GM18520 (cell line): ENCODE results near the gene MIER1.
"Not testable (repeated sequence)": the region's sequence is repeated elsewhere in the genome, so short reads cannot be mapped to it uniquely, and the experiment has no call there.

ENCODE experiments used
- ATAC-seq: cut with Tn5 transposase; IDR thresholded peaks from one replicate; pipeline ENCODE4 v1.9.1; 2021; ENCODE audit not compliant: unreplicated experiment

The MIER1 gene

DNA sequence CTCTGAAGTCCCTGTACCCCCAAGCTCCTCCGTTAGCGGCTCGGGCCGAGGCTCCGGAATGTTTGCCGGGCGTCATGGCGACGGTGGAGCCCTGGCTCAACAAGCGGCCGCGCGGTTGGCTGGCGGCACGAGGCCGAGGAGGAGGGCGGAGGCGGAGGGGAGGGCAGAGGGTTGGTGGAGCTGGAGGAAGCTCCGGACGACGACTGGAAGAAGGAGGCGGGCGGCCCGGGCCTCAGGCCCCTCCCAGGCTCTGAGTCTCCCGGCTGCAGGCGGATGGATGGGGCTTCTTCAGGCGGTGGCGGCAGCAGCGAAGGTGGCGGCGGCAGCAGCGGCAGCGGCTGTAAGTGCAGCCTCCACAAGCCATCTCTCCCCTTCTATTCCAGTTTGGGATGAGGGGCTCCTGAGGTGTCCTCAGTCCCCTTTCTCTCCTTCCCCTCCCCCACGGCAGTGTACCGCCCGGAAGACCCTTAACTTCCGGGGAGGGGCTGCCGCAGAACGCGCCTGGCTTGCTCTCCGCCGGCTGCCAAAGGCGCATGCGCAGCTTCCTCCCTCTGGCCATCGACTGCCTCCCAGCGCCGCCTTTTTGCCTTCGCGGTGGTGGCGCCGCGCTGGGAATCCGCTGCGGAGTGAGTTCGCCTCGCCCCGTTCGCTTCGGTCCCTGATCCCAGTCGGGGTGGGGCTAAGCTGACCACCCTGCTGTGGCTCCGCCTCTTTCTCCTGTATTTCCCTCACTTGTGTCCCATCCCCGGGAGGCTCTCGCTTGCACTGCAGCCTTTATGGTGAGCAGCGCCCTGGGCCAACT lies at the start of gene MIER1, which contains the start of gene DNAI4:
Gene MIER1, plus strand, starts transcription at position 235 of the 802 bp plus-strand sequence. Its CDS starts 39 bp downstream, at position 274.
Gene DNAI4, minus strand, starts transcription at position 101 of the 802 bp plus-strand sequence. Its CDS starts 25 bp downstream, at position 76.
- ATAC-seq = peak; percentile 81

DNA sequence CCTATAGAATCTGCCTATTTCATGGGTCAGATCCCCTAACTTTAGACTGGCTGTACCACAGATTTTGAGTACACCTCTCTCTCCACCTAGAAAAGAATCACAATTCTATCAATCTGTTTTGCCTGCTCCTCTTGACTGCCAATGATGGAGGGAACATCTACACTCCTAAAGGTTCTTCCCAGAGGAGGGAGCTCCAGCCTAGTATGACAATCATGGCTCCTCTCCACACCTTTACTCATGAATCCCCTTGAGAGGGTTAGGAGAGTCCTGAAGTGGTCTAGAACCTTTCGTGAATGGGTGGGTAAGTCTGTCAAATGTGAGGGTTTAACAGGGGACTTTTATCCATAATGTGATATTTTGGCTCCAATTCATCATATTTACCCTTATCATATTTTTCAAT lies 48.1 kb upstream of the MIER1 start:
- no peak for ATAC-seq

DNA sequence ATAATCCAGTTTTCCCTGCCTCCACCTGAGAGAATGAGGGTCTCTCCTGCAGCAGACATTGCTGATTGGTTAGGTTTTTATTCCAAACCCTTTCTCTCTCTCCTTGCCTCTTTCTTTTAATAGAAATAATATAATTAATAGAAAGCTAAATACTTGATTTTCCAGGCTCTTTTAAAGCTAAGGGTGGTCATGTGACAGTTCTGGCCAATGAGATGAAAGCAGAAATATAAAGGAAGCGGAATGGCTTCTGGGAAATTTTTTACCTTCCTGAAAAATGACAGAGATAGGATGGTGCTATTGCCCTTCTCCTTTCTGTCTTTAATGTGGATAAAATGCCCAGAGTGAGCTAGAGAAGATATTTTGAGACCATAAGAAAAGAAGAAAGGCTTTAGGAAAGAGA lies 35.8 kb upstream of the MIER1 start:
- no peak for ATAC-seq

GRCh38 chr1:66890621-66891020 lies 34.2 kb upstream of the MIER1 start:
- ATAC-seq = no peak

GRCh38 chr1:66893712-66894111 lies 31.1 kb upstream of the MIER1 start:
- no peak for ATAC-seq

GRCh38 chr1:66915203-66915602 lies 9.6 kb upstream of the MIER1 start:
- not testable (repeated sequence) for ATAC-seq

GRCh38 chr1:66916320-66916719 lies 8.5 kb upstream of the MIER1 start:
- ATAC-seq = no peak

DNA sequence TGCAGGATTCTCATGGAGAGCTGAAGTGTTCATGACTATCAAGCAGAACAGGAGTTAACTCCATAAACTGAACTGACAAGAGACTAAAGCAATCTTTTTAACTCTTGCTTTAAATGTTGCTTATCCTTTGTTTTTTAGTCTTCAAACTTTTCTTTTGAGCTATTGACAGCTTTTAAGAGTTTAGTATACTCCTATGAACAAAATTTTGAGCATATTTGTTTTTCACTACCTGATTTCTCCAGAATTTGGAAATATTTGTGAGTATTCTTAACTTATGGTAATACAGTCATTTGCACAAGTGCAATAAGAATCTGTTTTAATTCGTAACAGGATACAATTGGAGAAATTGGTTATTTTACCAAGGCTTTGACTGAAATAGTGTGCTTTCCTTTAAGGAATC lies 7.3 kb upstream of the MIER1 start:
- no peak for ATAC-seq

GRCh38 chr1:66919063-66919462 lies 5.7 kb upstream of the MIER1 start:
- ATAC-seq = no peak

- ATAC-seq = no peak
Measured at GRCh38 chr1:66919828-66920227, 5.0 kb upstream of the MIER1 start.

DNA sequence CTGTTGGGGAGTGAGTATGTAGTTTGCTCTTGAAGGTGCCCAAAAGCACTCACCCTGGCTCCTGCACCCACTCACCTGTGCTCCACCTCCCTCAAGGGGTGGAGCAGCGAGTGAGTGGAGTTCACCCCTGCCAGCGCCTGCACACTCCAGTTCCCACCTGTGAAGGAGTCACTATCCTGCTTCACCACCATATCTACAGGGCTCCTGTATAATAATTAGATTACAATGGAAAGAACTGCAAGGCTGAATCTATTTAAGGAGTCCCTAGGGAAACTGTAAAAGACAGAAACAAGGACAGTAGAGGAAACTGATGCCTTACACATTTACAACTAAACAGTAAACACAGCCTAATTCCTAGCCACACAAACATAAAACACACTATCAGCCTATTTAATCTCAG lies 4.2 kb upstream of the MIER1 start:
- no peak for ATAC-seq

DNA sequence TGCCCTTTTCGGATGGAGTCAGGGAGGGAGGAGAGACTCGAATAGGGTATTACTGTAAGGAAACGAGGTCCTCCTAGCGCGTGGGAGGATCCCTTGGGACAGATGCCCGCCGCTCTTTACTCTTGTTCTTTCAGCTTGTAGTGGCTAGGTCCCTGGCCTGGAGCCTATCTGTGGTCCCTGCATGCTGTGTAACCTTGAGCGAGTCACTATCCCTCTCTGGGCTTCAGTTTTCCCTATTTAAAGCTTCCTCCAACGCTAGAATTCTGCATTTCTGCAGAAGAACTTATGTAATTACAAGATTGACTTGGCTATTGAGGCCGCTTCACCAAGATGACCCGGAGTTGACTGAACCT lies 744 bp downstream of the MIER1 start:
- ATAC-seq = peak; percentile 0

- ATAC-seq = no peak
Measured at GRCh38 chr1:66925944-66926343, 1.2 kb downstream of the MIER1 start.

DNA sequence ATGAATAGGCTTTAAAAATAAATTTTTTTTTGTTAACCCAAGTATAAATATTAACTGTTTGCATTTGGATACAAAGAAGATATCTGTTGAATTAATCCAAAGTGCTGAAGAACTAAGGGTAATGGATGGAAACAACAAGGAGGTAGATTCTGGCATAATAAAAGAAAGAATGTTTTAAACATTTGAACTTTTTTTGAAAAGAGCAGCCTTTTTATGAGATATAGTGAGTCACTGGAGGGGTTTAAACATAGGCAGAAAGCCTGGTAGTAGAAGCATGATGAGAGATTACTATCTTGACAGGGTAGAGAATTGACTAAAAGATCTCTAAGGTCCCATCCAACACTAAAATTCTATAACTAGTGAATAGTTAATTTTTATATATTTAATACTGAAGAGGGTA lies 2.7 kb downstream of the MIER1 start:
- ATAC-seq = no peak

- no peak for ATAC-seq
Measured at GRCh38 chr1:66929146-66929688, 4.4 kb downstream of the MIER1 start.

GRCh38 chr1:66929691-66929998 lies 4.9 kb downstream of the MIER1 start:
- ATAC-seq = no peak

- ATAC-seq = peak; percentile 71
Measured at GRCh38 chr1:66929999-66930822, 5.4 kb downstream of the MIER1 start.

- no peak for ATAC-seq
Measured at GRCh38 chr1:66930823-66931174, 6.0 kb downstream of the MIER1 start.

- no peak for ATAC-seq
Measured at GRCh38 chr1:66931590-66931989, 6.8 kb downstream of the MIER1 start.

GRCh38 chr1:66932291-66932690 lies 7.5 kb downstream of the MIER1 start:
- no peak for ATAC-seq

DNA sequence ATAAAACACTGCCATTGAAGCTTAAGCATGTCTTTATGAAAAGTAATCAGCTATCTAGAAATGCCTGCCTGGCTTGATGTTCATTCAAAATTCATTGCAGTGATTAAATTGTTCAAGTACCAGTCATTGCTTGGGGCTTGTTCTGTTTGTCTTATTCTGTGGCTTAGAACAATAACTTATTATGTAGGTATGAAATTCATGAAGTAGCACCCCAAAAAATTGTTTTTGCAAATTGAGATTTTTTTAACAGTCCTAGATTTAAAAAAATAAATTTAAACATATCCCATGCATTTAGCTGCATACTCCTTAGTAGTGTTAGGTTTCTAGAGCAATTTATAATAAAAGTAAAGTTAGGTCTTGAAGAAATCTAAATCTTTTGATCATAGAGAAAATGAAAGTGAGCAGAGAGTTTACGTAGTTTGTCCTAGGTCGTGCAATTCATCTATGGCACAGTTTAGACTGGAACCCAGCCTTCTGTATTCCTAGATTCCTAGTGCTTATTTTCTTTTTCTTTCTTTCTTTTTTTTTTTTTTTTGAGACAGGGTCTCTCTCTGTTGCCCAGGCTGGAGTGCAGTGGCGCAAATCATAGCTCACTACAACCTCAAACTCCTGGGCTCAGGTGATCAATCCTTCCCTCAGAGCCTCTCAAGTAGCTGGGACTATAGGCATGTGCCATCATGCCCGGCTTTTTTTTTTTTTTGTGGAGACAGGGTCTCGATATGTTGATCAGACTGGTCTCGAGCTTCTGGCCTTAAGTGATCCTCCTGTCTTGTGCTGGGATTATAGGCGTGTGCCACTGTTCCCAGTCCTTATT lies 9.3 kb downstream of the MIER1 start:
- no peak for ATAC-seq
